NCI-H2171 (cell line): ENCODE results near the gene TRAPPC2L.

ENCODE experiments used
- DNase-seq: peaks from one replicate; lab custom pipeline; 2025; lab: John Stamatoyannopoulos, UW

The TRAPPC2L gene

DNA sequence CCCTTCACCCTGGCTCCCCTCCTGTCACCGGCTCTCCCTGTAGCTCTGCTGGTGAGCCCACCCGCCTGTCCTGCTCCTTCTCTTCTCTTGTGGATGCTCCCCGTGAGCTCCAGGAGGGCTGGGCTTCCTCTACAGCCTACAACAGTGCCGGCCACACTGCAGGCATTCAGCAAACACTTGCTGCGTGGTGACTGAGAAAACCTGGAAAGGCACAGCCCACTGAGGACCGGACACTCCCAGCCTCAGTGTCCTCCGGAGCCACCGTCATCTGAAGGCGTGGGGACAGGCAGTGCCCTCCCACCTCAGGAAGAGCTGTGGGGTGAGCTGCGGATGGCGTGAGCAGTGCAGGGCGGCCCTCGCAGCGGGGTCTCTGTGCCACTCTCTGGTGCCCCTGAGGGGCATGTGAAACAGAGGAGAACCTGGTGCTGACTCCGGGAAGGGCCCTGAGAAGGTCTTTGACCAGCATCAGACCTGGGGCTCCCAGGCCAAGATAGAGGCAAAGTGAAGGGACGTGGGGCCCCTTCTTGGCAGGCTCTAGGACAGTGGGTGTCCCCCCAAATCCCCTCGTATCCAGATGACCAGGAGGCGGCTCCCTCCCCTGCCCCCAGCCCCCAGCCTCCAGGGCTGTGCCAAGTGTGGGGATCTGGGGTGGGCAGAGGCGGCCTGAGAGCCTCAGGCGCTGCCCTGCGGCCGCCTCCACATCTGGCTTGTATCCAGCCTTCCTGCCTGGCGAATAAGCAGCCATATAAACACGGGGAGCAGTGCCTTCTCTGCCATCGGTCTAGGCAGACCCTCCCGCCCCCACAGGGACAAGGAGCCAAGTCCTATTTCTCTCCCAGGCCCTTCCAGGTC, 53.6 kb downstream of the TRAPPC2L start:
- DNase-seq, result no peak

DNA sequence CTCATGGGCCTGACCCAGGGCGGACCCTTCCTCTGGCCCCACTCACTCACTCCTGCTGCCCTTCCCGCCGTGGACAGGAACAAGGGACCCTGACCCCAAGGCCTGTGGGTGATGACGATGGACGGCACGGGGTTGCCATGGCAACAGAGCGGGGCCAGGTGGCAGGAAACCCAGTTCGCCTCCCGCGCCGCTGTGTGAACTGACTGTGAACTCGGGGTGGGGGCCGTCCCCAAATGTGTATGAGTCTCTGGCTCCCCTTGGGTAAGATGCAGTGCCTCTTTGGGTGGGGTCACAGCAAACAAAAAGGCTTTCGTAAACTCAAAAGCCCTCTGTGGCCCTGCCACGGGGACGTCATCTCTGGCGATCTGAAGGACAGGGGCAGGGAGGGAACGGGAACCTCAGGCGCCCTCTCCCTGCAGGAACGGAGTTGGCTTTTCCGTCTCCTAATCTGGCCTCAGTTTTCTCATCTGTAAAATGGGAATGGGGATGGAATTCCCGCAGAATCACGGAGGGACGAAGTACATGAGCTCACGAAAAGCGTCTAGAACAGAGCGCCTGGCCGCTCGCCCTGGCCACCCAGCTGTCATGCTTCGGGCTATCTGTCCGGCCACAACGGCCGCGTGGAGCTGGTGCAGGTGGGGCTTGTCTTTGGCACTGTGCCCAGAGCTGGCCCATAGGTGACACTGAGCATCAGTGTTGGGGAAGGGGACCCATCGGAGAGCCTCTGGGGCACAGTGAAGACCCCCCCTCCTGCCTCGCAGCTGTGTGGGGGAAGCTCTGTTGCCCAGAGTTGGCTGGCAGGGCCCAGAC, 54.4 kb downstream of the TRAPPC2L start:
- DNase-seq, result no peak

DNA sequence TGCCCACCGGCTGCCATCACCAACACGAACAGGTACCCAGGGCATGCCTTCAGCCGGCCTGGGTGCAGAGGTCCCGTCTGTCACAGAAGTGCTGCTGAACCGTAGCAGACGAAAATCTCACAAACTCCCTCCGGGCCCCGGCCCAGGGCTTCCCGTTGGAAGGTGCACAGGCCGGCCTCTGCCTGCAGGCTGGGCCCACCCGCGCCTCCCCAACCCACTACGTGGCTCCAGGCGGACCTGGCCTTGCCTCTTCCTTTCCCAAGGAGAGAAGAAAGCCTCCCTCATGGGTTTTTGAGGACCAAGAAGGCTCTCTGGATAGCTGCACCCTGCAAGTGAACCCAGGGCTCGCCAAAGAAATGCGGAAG, 55.0 kb downstream of the TRAPPC2L start:
- no peak for DNase-seq
